MM.1S (cell line): ENCODE results near the gene ARHGAP44.

Experiments used
- DNase-seq: peaks from one replicate; pipeline ENCODE4 v3.0.0-alpha.2; 2015
- H2AFZ ChIP-seq: fragments of 300-600 bp; sonication (generic); 2 replicates; pipeline ENCODE4 v1.6.0; 2016; ENCODE audit warnings: antibody characterized with exemption, low read length
- H3F3A ChIP-seq: fragments of 300-600 bp; sonication (generic); 2 replicates; pipeline ENCODE4 v1.6.1; 2016; ENCODE audit warnings: mild to moderate bottlenecking, antibody characterized with exemption, low read length, moderate library complexity, mixed read lengths; ENCODE audit not compliant: insufficient read depth
- H3K27ac ChIP-seq: fragments of 300-600 bp; sonication (generic); 2 replicates; pipeline ENCODE4 v1.5.1; 2016; ENCODE audit warnings: mild to moderate bottlenecking, low read length
- H3K27me3 ChIP-seq: fragments of 300-600 bp; sonication (generic); replicated peaks from 2 replicates; pipeline ENCODE4 v1.6.0; 2016; ENCODE audit warnings: low read length; ENCODE audit not compliant: insufficient read depth
- H3K36me3 ChIP-seq: fragments of 300-600 bp; sonication (generic); replicated peaks from 2 replicates; pipeline ENCODE4 v1.6.1; 2016; ENCODE audit warnings: mild to moderate bottlenecking, low read length, mixed read lengths; ENCODE audit not compliant: insufficient read depth
- H3K4me1 ChIP-seq: fragments of 300-600 bp; sonication (generic); 2 replicates; pipeline ENCODE4 v1.6.1; 2016; ENCODE audit warnings: low read length, mixed read lengths
- H3K4me2 ChIP-seq: fragments of 300-600 bp; sonication (generic); 2 replicates; pipeline ENCODE4 v1.6.0; 2016; ENCODE audit warnings: low read depth, low read length
- H3K4me3 ChIP-seq: fragments of 300-600 bp; sonication (generic); 2 replicates; pipeline ENCODE4 v1.5.1; 2016; ENCODE audit warnings: low read length, mixed read lengths
- H3K79me2 ChIP-seq: fragments of 300-600 bp; sonication (generic); 2 replicates; pipeline ENCODE4 v1.6.1; 2016; ENCODE audit warnings: mixed run types, low read length, mixed read lengths
- H3K9ac ChIP-seq: fragments of 300-600 bp; sonication (generic); 2 replicates; pipeline ENCODE4 v1.6.1; 2016; ENCODE audit warnings: low read length, mixed read lengths
- H3K9me2 ChIP-seq: fragments of 300-600 bp; sonication (generic); replicated peaks from 2 replicates; pipeline ENCODE4 v1.6.1; 2016; ENCODE audit warnings: mild to moderate bottlenecking, low read length, mixed read lengths; ENCODE audit not compliant: insufficient read depth
- H3K9me3 ChIP-seq: fragments of 300-600 bp; sonication (generic); replicated peaks from 2 replicates; pipeline ENCODE4 v1.6.1; 2016; ENCODE audit warnings: mild to moderate bottlenecking, low read length, mixed read lengths; ENCODE audit not compliant: insufficient read depth
- H4K20me1 ChIP-seq: fragments of 300-600 bp; sonication (generic); 2 replicates; pipeline ENCODE4 v1.6.1; 2016; ENCODE audit warnings: mild to moderate bottlenecking, low read length, moderate library complexity, mixed read lengths; ENCODE audit not compliant: insufficient read depth
- CTCF ChIP-seq: fragments of 300-600 bp; sonication (generic); IDR thresholded peaks from 2 replicates; pipeline ENCODE4 v1.5.1; 2016; ENCODE audit warnings: antibody characterized with exemption, low read length, mixed read lengths
- EZH2 ChIP-seq: fragments of 300-600 bp; sonication (generic); optimal IDR thresholded peaks from 2 replicates; pipeline ENCODE3; 2017; ENCODE audit warnings: low read depth, mild to moderate bottlenecking, antibody characterized with exemption, low read length, mixed read lengths
- EZH2phosphoT487 ChIP-seq: fragments of 300-600 bp; sonication (generic); IDR thresholded peaks from 2 replicates; pipeline ENCODE4 v1.6.1; 2018; ENCODE audit warnings: antibody characterized with exemption, low read length

ARHGAP44 gene

GRCh38 chr17:12959441-12959840, 170.1 kb downstream of the ARHGAP44 start:
- Histone ChIP-seq H3K9me3 (no peaks in the 10 kb centered on the region), H3K9ac (no peak overlapping the region), H3K4me1 (no peaks in the 10 kb centered on the region), H4K20me1 (no peaks in the 10 kb centered on the region), H3K27ac (no peak overlapping the region), H3K4me3 (no peak overlapping the region), H3K36me3 (no peaks in the 10 kb centered on the region), H3F3A (no peaks in the 10 kb centered on the region), H3K9me2 (no peaks in the 10 kb centered on the region), H3K4me2 (no peak overlapping the region), H2AFZ (no peak overlapping the region), H3K27me3 (no peaks in the 10 kb centered on the region), H3K79me2 (no peaks in the 10 kb centered on the region)
- TF ChIP-seq EZH2 = no peak
- no peak for TF ChIP-seq CTCF
- no peak for TF ChIP-seq EZH2phosphoT487
- DNase-seq = no peak

GRCh38 chr17:12961655-12962054, 172.4 kb downstream of the ARHGAP44 start:
- no peak overlapping the region for H2AFZ ChIP-seq
- H3K27me3 ChIP-seq = no peaks in the 10 kb centered on the region
- no peak overlapping the region for H3K27ac ChIP-seq
- no peaks in the 10 kb centered on the region for H3K9me2 ChIP-seq
- DNase-seq = no peak
- H3K4me1 ChIP-seq = no peaks in the 10 kb centered on the region
- no peak overlapping the region for H3K9ac ChIP-seq
- TF ChIP-seq EZH2 (no peak), EZH2phosphoT487 (no peak), CTCF (no peak)
- no peaks in the 10 kb centered on the region for H4K20me1 ChIP-seq
- no peaks in the 10 kb centered on the region for H3K36me3 ChIP-seq
- no peaks in the 10 kb centered on the region for H3K9me3 ChIP-seq
- H3K4me3 ChIP-seq = no peak overlapping the region
- no peak overlapping the region for H3K4me2 ChIP-seq
- H3F3A ChIP-seq = no peaks in the 10 kb centered on the region
- no peaks in the 10 kb centered on the region for H3K79me2 ChIP-seq

GRCh38 chr17:12963505-12963904, 174.2 kb downstream of the ARHGAP44 start:
- Histone ChIP-seq H2AFZ (no peak overlapping the region), H3K4me3 (no peak overlapping the region), H3K9me3 (no peaks in the 10 kb centered on the region), H3K36me3 (no peaks in the 10 kb centered on the region), H3K27me3 (no peaks in the 10 kb centered on the region), H3K27ac (no peak overlapping the region), H3K4me1 (no peaks in the 10 kb centered on the region), H3K9ac (no peak overlapping the region), H3F3A (no peaks in the 10 kb centered on the region), H3K79me2 (no peaks in the 10 kb centered on the region), H3K9me2 (no peaks in the 10 kb centered on the region), H3K4me2 (no peak overlapping the region), H4K20me1 (no peaks in the 10 kb centered on the region)
- TF ChIP-seq EZH2phosphoT487 (no peak), CTCF (no peak), EZH2 (no peak)
- no peak for DNase-seq
